MM.1S (cell line): Measurements from ENCODE around the gene SULT1C4.

Experiments
- DNase-seq: peaks from one replicate; pipeline ENCODE4 v3.0.0-alpha.2; 2015
- H2AFZ ChIP-seq: fragments of 300-600 bp; sonication (generic); 2 replicates; pipeline ENCODE4 v1.6.0; 2016; ENCODE audit warnings: antibody characterized with exemption, low read length
- H3F3A ChIP-seq: fragments of 300-600 bp; sonication (generic); 2 replicates; pipeline ENCODE4 v1.6.1; 2016; ENCODE audit warnings: mild to moderate bottlenecking, antibody characterized with exemption, low read length, moderate library complexity, mixed read lengths; ENCODE audit not compliant: insufficient read depth
- H3K27ac ChIP-seq: fragments of 300-600 bp; sonication (generic); 2 replicates; pipeline ENCODE4 v1.5.1; 2016; ENCODE audit warnings: mild to moderate bottlenecking, low read length
- H3K27me3 ChIP-seq: fragments of 300-600 bp; sonication (generic); replicated peaks from 2 replicates; pipeline ENCODE4 v1.6.0; 2016; ENCODE audit warnings: low read length; ENCODE audit not compliant: insufficient read depth
- H3K36me3 ChIP-seq: fragments of 300-600 bp; sonication (generic); replicated peaks from 2 replicates; pipeline ENCODE4 v1.6.1; 2016; ENCODE audit warnings: mild to moderate bottlenecking, low read length, mixed read lengths; ENCODE audit not compliant: insufficient read depth
- H3K4me1 ChIP-seq: fragments of 300-600 bp; sonication (generic); 2 replicates; pipeline ENCODE4 v1.6.1; 2016; ENCODE audit warnings: low read length, mixed read lengths
- H3K4me2 ChIP-seq: fragments of 300-600 bp; sonication (generic); 2 replicates; pipeline ENCODE4 v1.6.0; 2016; ENCODE audit warnings: low read depth, low read length
- H3K4me3 ChIP-seq: fragments of 300-600 bp; sonication (generic); 2 replicates; pipeline ENCODE4 v1.5.1; 2016; ENCODE audit warnings: low read length, mixed read lengths
- H3K79me2 ChIP-seq: fragments of 300-600 bp; sonication (generic); 2 replicates; pipeline ENCODE4 v1.6.1; 2016; ENCODE audit warnings: mixed run types, low read length, mixed read lengths
- H3K9ac ChIP-seq: fragments of 300-600 bp; sonication (generic); 2 replicates; pipeline ENCODE4 v1.6.1; 2016; ENCODE audit warnings: low read length, mixed read lengths
- H3K9me2 ChIP-seq: fragments of 300-600 bp; sonication (generic); replicated peaks from 2 replicates; pipeline ENCODE4 v1.6.1; 2016; ENCODE audit warnings: mild to moderate bottlenecking, low read length, mixed read lengths; ENCODE audit not compliant: insufficient read depth
- H3K9me3 ChIP-seq: fragments of 300-600 bp; sonication (generic); replicated peaks from 2 replicates; pipeline ENCODE4 v1.6.1; 2016; ENCODE audit warnings: mild to moderate bottlenecking, low read length, mixed read lengths; ENCODE audit not compliant: insufficient read depth
- H4K20me1 ChIP-seq: fragments of 300-600 bp; sonication (generic); 2 replicates; pipeline ENCODE4 v1.6.1; 2016; ENCODE audit warnings: mild to moderate bottlenecking, low read length, moderate library complexity, mixed read lengths; ENCODE audit not compliant: insufficient read depth
- EZH2 ChIP-seq: fragments of 300-600 bp; sonication (generic); optimal IDR thresholded peaks from 2 replicates; pipeline ENCODE3; 2017; ENCODE audit warnings: low read depth, mild to moderate bottlenecking, antibody characterized with exemption, low read length, mixed read lengths
- EZH2phosphoT487 ChIP-seq: fragments of 300-600 bp; sonication (generic); IDR thresholded peaks from 2 replicates; pipeline ENCODE4 v1.6.1; 2018; ENCODE audit warnings: antibody characterized with exemption, low read length
- TF ChIP-seq, protein P1 (sequence below): fragments of 300-600 bp; sonication (generic); IDR thresholded peaks from 2 replicates; pipeline ENCODE4 v1.5.1; 2016; ENCODE audit warnings: antibody characterized with exemption, low read length, mixed read lengths

SULT1C4 gene

DNA sequence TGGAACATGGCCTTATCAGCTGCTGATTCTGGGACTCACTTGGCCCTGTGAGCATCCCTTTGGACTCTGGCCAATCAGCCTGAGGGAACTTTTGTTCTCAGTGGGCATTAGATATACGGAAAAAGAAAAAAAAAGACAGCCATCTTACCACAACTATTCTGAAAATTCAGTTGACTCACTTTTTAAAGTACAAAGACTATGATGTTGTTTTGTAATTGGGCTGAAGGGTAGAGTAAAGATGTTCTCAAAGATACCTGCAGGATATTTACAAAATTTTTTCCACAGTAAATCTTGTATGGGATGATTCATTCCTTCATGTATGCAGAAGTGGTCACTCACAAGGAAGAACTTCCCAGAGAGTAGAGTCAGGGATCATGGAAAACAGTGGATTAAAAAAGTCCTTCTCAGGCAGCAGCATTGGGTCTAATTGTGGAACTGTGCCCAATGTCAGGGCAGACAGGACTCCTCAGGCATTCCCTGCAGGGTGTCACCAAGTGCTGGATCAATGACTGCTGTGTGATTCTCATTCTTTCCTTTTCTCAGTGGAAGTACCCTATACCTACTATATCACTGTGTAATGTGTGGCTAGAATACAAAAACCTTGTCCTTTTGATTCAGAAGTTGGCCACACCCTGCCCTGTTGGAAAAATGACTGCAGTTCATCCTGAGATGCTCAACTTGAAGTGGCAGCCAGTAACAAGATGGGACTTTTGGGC is 35.4 kb downstream of the SULT1C4 start:
- DNase-seq: no peak
- Histone ChIP-seq H3K9ac (no peak overlapping the region), H2AFZ (no peak overlapping the region), H3K27ac (no peak overlapping the region), H3K4me2 (no peak overlapping the region), H3K4me1 (no peaks in the 10 kb centered on the region), H3K9me2 (no peaks in the 10 kb centered on the region), H3K36me3 (no peaks in the 10 kb centered on the region), H3F3A (no peaks in the 10 kb centered on the region), H3K4me3 (no peak overlapping the region), H3K9me3 (no peaks in the 10 kb centered on the region), H3K27me3 (no peaks in the 10 kb centered on the region), H4K20me1 (no peaks in the 10 kb centered on the region), H3K79me2 (no peaks in the 10 kb centered on the region)
- TF ChIP-seq EZH2: no peak

DNA sequence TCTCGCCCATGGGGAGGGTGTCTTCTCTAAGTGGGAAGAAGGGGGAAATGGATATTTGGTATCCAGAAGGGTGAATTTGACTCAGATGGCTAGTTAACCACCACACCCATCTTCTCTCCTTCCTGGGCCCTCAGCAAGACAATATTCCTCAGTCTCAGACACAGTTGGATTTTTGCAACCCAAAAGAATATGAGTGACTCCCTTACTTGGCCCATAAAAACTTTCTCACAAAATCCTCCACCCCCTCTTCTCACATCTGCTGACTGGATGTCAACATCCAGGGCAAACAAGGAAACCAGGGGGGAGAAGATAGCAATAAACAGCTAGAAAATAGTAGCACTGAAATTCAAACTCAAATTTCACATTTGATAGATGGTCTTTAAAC is 35.9 kb downstream of the SULT1C4 start:
- no peaks in the 10 kb centered on the region for H4K20me1 ChIP-seq
- H3K79me2 ChIP-seq: no peaks in the 10 kb centered on the region
- TF ChIP-seq EZH2phosphoT487: no peak
- TF ChIP-seq, protein P1, sequence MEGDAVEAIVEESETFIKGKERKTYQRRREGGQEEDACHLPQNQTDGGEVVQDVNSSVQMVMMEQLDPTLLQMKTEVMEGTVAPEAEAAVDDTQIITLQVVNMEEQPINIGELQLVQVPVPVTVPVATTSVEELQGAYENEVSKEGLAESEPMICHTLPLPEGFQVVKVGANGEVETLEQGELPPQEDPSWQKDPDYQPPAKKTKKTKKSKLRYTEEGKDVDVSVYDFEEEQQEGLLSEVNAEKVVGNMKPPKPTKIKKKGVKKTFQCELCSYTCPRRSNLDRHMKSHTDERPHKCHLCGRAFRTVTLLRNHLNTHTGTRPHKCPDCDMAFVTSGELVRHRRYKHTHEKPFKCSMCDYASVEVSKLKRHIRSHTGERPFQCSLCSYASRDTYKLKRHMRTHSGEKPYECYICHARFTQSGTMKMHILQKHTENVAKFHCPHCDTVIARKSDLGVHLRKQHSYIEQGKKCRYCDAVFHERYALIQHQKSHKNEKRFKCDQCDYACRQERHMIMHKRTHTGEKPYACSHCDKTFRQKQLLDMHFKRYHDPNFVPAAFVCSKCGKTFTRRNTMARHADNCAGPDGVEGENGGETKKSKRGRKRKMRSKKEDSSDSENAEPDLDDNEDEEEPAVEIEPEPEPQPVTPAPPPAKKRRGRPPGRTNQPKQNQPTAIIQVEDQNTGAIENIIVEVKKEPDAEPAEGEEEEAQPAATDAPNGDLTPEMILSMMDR: no peak
- TF ChIP-seq EZH2: no peak
- no peaks in the 10 kb centered on the region for H3K27me3 ChIP-seq
- no peaks in the 10 kb centered on the region for H3K4me1 ChIP-seq
- H3K27ac ChIP-seq: no peak overlapping the region
- no peak overlapping the region for H2AFZ ChIP-seq
- H3K4me3 ChIP-seq: no peak overlapping the region
- no peaks in the 10 kb centered on the region for H3K9me2 ChIP-seq
- H3K4me2 ChIP-seq: no peak overlapping the region
- H3K9me3 ChIP-seq: no peaks in the 10 kb centered on the region
- no peaks in the 10 kb centered on the region for H3F3A ChIP-seq
- DNase-seq: no peak
- no peak overlapping the region for H3K9ac ChIP-seq
- no peaks in the 10 kb centered on the region for H3K36me3 ChIP-seq

DNA sequence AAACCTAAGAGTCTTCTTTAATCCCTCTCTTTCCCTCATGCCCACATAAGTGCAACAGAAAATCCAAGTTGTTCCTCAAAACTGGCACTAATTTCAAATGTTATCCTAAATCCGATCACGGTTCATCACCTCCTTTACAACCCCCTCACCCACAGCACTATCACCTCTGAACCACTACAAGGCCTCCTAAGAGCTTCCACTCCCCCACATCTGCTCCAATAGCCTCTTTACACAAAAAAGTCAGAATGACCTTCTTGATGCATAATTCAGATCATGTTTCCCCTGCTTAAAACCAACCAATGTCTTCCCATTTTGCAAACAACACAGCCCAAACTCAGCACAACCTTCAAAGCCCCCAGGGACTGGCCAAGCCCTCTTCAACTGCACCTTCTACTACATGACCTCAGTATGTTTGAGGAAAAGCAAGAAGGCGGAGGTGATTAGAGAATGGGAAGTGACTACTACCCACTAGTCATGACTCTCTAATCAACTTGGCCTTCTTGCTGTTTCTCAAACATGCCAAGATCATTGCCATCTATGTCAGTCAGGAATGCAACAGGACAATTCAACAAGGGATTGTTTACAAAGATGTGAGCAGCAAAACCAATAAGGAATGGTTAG is 36.6 kb downstream of the SULT1C4 start:
- Histone ChIP-seq H3K27ac (no peak overlapping the region), H3K9ac (no peak overlapping the region), H3K9me2 (no peaks in the 10 kb centered on the region), H3K4me2 (no peak overlapping the region), H3K4me3 (no peak overlapping the region), H3K9me3 (no peaks in the 10 kb centered on the region), H2AFZ (no peak overlapping the region), H3F3A (no peaks in the 10 kb centered on the region), H4K20me1 (no peaks in the 10 kb centered on the region), H3K4me1 (no peaks in the 10 kb centered on the region), H3K79me2 (no peaks in the 10 kb centered on the region), H3K36me3 (no peaks in the 10 kb centered on the region), H3K27me3 (no peaks in the 10 kb centered on the region)
- no peak for TF ChIP-seq EZH2
- TF ChIP-seq, protein P1: no peak
- TF ChIP-seq EZH2phosphoT487: no peak
- no peak for DNase-seq

DNA sequence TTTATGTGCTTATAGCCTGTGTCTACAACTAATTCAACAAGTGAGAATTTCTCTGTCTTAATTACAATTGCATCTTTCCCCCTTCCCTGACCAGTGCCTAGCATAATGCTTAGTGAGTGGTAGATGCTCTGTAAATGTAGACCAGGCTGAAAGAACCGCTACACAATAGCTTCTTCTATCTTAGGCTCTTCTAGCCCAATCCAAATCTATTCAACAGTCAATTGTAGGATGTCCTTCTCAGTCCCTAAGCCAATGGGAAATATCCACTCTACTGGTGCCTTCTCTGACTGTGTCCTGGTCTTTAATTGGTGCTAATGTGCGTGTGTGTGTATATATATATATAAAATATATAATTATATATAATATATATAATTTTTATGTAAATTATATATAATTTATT is 37.2 kb downstream of the SULT1C4 start:
- Histone ChIP-seq H3K27ac (no peak overlapping the region), H3K9me2 (no peaks in the 10 kb centered on the region), H3K4me1 (no peaks in the 10 kb centered on the region), H2AFZ (no peak overlapping the region), H3K27me3 (no peaks in the 10 kb centered on the region), H4K20me1 (no peaks in the 10 kb centered on the region), H3F3A (no peaks in the 10 kb centered on the region), H3K36me3 (no peaks in the 10 kb centered on the region), H3K9ac (no peak overlapping the region), H3K4me3 (no peak overlapping the region), H3K79me2 (no peaks in the 10 kb centered on the region), H3K9me3 (no peaks in the 10 kb centered on the region), H3K4me2 (no peak overlapping the region)
- no peak for DNase-seq
- no peak for TF ChIP-seq EZH2phosphoT487
- no peak for TF ChIP-seq EZH2
- TF ChIP-seq, protein P1: no peak
